GM21723 (cell line): ENCODE results near the gene N4BP2.
A peak's percentile ranks its signal among the peaks of the same experiment; 100 is the strongest.

Experiments used
- ATAC-seq: cut with Tn5 transposase; IDR thresholded peaks from one replicate; pipeline ENCODE4 v1.9.1; 2021; ENCODE audit warnings: mild to moderate bottlenecking, moderate library complexity; ENCODE audit not compliant: unreplicated experiment

N4BP2 gene

DNA sequence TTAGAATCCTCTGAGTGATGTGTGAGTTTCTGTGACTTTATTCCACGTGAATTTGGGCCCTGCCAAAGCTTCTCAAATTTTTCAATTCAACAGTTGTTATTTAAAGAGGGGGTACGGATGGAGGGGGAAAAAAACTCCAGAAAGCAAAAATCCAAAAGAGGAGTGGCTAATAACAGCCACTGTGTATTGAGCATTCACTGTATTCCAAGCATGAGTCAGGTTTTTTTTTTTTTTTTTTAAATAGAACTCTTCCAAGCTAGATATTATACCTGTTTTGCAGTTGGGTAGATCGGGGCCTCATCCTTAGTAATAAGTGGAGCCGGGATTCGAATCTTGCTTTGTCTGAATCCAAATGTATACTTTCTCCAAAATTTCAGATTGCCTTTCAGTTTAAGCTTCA is 133.8 kb downstream of the N4BP2 start:
- ATAC-seq: no peak

DNA sequence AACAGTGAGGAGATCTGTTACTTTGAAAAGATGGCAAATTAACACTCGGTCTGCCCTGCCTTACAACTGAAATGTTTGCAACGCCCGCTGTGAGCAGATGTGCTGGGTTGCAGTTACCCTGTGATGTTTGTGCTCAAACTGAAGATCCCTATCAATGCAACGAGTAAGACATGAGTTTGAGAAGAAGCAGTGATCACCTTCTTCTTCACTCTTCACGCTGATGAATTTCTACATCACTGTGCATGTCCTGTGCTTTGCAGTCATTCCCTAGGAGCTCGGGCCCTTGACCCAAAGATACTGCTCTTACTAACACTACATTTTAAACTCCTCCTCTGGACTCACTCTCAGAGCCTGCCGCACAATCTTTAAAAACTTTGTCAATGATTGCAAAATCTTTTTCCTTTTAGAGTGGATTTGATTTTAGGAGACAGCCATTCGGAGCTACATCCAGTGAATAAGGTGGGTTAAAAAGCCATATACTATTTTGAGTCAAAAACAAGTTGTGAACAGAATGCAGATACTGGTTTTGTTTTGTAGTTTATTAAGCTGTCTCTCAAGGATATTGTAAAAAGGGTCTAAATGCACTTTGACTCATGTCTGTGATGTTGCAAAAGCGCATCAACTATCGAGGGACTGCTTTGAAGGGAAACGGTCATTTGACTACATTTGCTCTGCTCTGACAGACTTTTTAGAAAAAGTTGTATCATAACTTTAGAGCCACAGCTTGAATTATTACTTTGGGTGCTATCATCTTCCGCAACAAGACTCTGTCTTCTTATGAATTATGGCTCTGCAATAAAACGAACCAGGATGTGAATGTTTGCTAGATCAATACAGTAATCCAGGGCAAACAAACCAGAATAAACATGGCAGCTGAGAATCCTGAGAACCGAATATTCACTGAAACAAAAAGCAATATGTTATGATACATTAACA is 134.5 kb downstream of the N4BP2 start:
- no peak for ATAC-seq

DNA sequence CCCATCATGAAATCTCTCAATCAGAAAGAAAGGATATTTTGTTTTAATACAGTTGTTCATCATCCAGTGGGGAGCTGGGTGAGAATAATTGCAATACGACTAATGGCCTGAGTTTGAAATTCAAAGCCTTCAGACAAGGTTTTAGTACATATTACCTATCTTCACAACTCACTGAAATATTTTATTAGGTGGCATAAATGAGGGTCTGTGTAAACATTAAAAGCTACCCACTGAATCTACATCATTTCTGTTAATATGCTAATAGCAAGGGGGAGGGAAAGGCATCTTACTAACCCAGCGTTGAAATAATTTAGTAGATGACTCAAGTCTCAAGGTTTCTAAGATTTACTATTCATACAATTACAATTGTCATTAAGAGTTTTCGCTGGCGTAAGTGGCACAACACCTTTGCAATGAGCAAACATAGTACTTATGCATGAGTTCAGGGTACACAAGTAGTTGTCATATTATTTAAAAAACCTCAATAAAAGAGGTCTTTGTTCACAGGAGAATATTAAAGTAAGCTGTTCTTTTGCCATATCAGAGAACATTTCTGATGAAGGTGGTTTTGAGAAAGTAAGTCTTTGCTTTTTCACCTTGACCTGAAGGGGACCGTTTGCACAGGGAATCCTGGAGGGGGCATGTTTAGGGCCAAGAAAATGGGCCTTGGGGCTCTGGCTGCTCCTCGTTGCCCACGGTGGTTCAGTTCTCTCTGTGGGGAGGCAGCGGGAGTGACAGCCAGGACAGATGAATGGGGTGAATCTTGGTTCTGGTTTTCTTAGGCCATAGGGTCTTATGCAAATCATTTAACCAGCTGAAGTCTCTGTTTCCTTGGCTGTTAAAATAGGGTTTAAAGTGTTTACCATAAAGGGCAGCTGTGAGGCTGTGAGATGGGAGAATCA is 135.7 kb downstream of the N4BP2 start:
- ATAC-seq: peak; percentile 29

DNA sequence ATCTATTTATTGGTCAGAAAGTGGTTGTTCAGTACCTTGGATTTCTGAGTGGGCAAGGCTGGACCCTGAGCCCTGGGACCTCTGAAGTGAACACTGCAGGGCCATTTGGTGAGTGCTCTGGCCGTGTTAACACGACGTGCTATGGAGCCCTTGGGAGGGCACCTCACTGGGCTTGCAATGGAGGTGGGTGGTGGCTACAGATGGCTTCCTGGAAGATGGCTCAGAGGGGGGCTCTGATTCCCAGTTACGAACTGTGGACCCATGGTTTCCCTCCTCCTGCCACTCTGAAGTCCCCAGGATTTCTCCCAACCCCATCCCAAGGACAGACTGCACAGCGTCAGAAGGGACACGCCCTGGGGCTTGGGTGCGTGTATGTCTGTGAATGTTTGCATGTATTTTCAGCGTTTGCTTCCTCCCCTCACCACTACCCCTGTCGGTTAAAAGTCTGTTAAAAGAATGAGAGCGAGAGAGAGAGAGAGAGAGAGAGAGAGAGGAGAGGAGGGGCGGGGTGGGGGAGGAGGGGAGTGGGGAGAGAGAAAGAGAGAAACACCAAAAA is 136.4 kb downstream of the N4BP2 start:
- peak; percentile 29 for ATAC-seq

DNA sequence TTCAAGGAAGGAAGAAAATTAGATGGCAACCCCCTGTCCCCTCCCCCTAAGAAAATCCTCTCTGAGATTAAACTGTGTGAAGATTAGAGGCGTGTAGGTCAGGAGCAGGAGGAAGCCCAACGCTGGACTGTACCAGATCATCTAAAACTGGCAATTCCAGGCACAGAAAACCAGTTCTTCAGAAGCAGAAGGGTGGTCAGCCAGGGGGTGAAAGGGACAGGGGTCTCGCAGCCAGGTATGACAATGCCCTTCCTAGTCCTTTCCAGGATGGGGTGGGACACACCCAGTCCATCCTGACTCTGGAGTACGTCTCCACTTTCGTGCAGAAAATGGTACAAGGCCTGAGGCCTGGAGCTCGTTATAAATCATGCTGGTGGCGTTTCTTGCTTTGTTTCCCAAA is 136.9 kb downstream of the N4BP2 start:
- no peak for ATAC-seq

DNA sequence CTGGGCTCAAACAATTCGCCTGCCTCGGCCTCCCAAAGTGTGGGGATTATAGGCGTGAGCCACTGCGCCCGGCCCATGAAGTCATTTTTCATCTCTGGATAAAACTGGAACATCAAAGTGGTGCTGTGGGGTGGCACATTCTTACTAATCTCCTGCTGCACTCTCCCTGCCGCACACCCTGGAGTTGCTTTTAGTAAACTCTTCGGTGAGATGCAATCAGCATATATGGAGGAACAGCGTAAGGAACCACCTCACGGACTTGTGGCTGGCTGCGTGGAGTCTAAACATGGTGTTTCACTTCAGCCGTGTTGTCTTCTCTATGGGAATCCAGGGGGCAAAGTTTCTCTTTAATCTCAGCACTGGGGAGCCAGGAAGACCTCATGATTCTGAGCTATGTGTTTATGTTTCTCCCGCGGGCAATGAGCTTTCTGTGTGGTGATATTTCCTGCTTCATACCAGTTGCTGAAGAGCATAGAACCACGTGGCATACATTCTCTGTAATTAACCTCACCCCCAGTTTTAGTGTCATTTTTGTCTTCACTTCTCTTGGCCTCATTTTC is 138.0 kb downstream of the N4BP2 start:
- ATAC-seq: peak; percentile 23

DNA sequence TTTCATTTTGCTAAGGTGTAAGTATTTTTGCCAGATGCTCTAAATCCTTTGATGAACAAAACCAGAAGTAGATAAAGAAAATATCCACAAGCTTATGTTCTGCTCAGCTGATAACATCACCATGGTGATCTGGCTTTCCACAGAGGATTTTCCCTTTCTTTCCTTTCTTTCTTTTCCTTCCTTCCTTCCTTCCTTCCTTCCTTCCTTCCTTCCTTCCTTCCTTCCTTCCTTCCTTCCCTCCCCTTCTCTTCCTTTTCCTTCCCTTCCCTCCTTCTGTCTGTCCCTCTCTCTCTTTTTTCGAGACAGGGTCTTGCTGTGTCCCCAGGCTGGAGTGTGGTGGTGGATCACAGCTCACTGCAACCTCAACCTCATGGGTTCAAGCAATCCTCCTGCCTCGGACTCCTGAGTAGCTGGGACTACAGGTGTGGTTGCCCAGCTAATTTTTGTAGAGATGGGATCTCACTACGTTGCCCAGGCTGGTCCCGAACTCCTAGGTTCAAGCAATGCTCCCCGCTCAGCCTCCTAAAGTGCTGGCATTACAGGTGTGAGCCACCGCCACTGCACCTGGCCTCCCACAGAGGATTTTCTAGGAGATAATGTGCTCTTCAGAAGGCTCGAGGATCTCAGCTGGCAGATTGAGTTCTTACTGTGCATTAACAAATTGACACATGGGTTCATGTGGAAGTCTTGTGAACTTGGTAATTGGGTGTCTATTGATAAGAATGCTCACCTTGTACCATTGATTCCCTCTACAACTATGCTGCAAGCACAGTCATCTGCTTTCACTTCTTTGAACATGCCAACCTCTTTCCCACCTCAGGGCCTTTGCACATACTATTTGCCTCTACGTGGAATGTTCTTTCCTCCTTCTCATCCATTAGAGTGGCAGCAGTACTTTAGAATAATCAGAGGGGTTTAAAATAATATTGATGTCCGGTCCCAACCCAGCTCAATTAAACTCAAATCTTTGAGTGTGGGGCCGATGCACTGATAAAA is 138.8 kb downstream of the N4BP2 start:
- ATAC-seq: no peak

DNA sequence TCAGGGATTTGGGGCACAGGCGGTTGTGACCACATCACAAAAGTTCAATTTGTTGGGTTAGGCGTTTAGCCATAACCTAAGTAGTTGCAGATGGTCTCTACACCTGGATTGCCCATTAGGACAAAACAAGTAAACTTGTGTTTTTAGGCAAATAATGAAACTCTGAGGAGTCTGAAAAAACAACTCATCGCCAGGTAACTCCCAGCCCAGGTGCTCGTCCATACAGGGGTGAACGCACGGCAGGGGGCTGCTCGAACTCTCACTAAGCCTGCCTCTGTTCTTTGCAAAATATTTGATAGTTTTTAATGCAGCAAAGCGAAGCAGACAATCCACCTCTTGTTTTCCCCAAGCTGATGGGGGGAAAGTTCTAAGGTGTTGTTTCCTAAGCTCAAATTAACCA is 139.6 kb downstream of the N4BP2 start:
- ATAC-seq: no peak

DNA sequence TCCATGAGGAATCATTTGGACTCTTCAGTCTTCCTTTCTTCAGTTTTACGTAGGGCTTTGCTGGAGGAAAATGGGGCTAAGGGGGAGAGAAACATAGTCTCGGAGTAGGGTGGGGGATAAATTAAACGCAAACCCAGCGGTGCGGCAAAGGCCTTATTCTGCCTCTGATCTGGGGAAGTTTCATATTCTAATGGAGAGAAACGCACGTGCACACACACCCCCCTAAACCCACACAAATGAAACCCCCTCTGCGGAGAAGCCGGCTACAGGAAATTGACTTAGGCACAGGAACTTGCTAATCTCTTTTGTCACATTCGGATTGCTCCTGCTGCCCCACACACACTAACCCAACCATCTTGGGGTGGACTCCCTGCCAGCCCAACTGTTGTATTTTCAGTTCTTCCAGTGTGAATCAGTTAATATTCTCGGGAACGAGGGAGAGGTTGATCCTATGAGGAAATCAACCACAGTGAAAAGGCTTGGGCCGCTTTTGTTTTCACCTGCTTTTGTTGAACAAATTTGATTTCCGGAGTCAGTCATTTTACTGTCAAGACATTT is 140.2 kb downstream of the N4BP2 start, which contains the start of gene RHOH:
TSS of gene RHOH (plus strand) at position 308 of the 558 bp plus-strand sequence. CDS start 46,356 bp downstream, outside the sequence.
- no peak for ATAC-seq

DNA sequence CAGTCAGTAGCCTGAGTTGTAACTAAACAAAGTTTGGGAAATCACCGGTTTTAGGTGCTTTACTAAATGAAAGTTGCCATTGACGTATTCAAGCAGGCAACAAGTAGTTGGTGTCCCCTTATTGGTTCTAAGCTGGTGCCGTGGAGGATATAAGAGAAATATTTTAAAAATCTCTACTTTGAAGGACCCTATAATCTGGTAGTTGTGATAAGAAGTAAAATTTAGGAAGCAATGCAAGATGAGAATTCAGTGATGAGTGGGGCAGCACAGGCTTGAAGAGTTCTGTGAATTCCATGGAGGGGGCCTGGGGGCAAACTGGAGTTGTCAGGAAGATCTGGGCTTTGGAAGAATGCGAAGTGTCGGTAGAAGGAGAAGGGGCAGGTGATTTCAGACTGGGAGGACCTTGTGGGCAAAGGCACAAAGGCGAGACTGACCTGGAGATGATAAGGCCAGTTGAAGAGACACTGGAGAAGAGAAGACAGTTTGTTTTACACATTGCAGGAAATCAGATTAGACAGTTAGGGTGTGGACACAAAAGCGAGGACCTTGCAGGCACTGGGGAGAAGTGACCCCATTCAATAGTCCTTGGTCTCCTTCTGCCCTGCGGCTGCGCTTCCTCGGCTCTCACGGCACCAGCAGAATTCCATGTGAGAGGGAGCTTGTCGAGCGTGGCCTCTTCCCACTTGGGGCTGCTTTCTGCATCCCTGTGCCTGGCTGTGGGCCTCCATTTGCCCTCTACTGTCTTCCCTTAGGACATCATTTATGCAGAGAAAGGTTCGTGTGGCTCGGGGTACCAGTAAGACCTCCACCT is 141.4 kb downstream of the N4BP2 start:
- ATAC-seq: no peak

DNA sequence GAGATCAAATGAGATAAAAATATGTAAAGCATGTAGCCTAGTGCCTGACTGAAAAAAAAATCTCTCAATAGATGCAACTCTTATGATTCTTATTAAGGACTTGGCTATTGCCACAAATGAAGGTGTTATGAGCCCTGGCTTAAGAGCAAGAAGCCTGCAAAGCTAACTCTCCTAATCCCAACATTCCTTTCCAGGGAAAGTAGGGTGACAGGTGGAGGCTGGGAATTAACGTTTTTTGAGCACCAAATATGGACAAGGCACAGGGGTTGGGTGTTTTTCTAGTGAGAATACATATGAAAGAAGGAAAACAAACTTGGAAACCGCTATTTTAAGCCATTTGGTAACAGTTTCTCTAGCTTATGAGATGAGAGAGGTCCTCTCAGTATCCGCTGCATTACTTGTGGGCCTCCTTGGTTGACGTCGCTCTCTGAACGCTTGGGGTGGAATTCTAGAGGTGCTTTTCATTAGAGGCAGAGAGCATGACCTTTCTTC is 142.6 kb downstream of the N4BP2 start:
- ATAC-seq: peak; percentile 16

DNA sequence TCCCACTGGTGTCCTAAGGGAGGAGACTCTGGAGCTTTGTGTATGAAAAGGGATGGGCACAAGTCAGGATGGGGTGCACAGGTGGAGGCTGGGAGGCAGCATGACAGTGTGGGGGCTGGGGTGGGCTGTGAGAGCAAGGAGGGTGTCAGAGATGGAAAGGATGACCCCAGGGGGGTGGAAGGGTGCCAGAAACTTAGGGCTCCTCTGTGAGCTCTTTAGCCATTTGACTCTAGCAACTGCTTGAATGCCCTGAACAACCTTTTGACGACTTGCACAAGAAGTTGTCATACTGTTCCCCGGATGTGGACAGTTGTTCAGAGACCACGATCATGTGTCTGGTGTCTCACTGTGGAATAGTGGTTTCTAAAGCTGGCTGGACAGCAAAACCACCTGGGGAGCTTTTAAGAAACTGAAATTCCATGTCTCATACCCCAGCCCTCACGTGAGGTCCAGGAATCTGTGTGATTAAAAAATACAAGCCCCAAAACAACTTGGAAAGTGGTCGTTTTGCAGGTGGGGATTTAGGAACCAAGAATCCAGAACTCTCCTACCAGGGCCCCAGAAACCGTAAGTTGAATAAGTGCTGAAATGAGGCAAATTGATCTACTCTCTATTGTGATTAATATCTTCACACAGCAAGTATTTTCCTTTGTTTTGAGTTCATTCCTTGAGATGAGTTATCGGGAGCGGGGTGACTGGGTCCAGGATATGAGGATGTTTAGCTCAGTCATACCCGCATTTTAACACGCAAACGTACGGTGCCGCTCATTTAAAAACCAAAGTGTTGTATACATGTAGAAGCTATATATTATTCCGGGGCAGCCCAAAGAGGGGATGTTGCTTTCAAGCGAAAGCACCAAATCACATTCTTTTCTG is 143.6 kb downstream of the N4BP2 start:
- ATAC-seq: peak; percentile 56

DNA sequence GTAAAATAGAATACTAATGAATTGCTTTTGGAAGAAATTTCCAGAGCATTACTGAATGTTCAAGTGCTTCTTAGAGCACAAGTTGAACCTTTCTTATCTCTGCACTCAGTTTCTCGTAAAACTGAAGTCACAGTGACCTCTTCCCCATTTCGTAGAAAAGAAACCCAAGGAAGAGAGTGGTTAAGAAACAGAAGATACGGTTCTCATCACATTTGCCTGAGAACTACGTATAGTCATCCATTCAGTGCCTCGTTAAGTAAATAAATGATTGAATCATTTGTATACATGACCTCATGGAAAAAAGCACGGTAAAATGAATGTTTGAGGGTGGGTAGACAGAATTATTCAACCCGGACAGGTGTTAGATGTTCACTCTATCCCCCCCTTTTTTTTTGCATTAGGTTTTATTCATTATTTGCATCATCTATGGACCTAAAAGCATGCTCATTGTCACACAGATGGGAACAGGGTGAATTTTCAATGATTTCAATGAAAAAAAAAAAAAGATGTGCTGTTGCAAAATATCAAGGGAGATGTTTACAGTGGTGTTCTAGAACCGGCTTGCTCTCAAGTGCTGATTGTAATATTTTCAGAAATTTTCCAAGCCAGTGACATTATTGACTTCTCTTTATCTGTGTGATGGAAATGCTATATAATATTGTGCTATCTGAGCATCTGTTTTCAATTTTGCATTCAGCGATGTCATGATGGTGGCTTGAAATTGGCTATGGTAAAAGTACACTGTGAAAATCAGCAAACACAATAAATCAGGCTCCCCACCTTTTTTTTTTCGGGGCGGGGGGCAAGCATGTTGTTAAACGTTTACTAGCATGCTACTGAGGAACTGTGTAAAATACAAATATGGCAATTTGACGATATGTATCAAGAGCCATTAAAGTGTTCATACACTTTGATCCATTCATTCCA is 144.5 kb downstream of the N4BP2 start:
- no peak for ATAC-seq

DNA sequence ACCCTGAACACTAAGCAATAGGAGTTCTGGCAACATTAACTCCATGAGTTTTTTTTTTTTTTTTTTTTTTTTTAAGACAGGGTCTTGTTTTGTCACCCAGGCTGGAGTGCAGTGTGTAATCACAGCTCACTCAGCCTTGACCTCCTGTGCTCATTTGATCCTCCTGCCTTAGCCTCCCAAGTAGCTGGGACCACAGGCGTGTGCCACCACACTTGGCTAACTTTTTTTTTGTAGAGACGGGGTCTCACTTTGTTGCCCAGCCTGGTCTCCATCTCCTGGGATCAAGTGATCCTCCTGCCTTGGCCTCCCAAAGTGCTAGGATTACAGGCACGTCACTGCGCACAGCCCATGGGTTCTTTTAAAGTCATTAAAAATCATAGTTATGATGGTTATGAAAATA is 145.2 kb downstream of the N4BP2 start:
- no peak for ATAC-seq

DNA sequence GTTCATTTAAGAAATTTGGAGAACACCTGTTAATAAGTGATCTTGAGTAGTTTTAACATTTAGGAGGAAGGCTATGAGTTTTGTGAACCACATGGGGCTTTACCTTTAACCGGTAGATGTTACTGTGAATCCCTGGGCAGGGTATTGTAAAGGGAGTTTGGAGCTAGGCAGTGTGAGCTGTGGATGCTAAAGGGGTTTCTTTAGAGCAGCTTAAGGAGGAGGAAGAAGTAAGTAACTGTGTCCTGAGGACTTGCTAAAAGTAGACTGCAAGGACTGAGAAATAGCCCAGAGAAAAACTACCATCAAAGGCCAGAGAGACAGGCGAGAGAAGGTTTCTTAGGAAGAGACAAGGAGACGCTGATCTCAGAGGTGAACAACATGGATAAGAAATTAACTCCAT is 145.8 kb downstream of the N4BP2 start:
- ATAC-seq: no peak

DNA sequence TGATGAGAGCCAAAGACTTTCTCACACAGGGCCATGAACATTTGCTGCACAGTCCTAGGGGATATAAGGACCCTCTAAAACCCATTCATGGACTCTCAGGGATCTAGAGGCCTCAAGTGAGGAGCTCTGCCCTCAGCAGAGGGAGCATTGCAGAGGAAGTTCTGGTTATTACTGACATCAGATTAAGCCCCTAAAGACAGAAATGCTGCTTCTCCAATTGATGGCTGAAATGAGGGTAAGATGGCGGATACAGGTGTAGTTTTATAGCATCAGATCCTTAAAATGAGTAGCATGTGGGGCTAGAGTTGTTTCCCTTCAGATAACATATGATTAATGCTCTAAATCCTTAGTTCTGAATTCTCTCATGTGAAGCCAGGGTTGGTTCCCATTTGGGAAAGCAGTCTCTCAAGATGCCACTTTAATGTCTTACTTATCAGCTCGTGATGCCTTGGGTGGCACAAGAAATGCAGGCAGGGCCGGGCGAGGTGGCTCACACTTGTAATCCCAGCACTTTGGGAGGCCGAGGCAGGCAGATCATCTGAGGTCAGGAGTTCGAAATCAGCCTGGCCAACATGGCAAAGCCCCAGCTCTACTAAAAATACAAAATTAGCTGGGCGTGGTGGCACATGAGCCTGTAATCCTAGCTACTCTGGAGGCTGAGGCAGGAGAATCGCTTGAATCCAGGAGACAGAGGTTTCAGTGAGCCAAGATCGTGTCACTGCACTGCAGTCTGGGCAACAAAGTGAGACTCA is 148.0 kb downstream of the N4BP2 start:
- no peak for ATAC-seq
